Calu3 (cell line): ENCODE results near the gene ADD3. TPM values are rescaled to one million over a fixed set of nuclear protein-coding genes. Genes with fewer than 3 reads are reported as not detected.

ENCODE experiments used
- BruUV-seq: library from RNA; stranded (reverse); fragments of 400-500 nt; replicated peaks from 2 replicates; lab custom pipeline; 2021; lab: Mats Ljungman, UMichigan
- CTCF ChIA-PET: fragments of 300-600 bp; sonication (Branson Sonifier 250); formaldehyde crosslinking; loops from one replicate; lab custom pipeline; 2022; ENCODE audit warnings: antibody characterized with exemption; lab: Charles Lee
- DNase-seq: peaks from one replicate; pipeline ENCODE4 v3.0.0; 2022
- H3K27ac Mint-ChIP-seq: one replicate; pipeline ENCODE4 v1.8.0; 2022; ENCODE audit warnings: mixed read lengths; ENCODE audit not compliant: unreplicated experiment
- H3K27me3 Mint-ChIP-seq: one replicate; pipeline ENCODE4 v1.8.0; 2022; ENCODE audit warnings: mixed read lengths; ENCODE audit not compliant: unreplicated experiment
- H3K36me3 Mint-ChIP-seq: one replicate; pipeline ENCODE4 v1.8.0; 2022; ENCODE audit warnings: mild to moderate bottlenecking, moderate library complexity, mixed read lengths; ENCODE audit not compliant: insufficient read depth, unreplicated experiment
- H3K4me1 Mint-ChIP-seq: one replicate; pipeline ENCODE4 v1.8.0; 2022; ENCODE audit warnings: mild to moderate bottlenecking, low read depth, mixed read lengths; ENCODE audit not compliant: unreplicated experiment
- H3K4me3 Mint-ChIP-seq: one replicate; pipeline ENCODE4 v1.8.0; 2022; ENCODE audit warnings: mild to moderate bottlenecking, low read depth, moderate library complexity, mixed read lengths; ENCODE audit not compliant: unreplicated experiment
- H3K9me3 Mint-ChIP-seq: one replicate; pipeline ENCODE4 v1.8.0; 2022; ENCODE audit warnings: low read depth, mixed read lengths; ENCODE audit not compliant: unreplicated experiment
- intact Hi-C: fragments of 100-400 bp; cut with micrococcal nuclease; formaldehyde crosslinking; loops from one replicate; pipeline ENCODE4 v1.10.0; 2022; ENCODE audit not compliant: unreplicated experiment
- total RNA-seq: library from RNA; stranded (reverse); gene quantifications from 2 replicates; pipeline ENCODE4 v1.2.3, GENCODE V29; 2022
- TF ChIP-seq, protein P1 (sequence below): fragments of 200-600 bp; IDR thresholded peaks from one replicate; pipeline ENCODE4 v1.8.0; 2022; ENCODE audit warnings: antibody characterized with exemption; ENCODE audit not compliant: unreplicated experiment

The ADD3 gene
- total RNA-seq, 1 experiment from 2014 or later: 64.4 TPM

DNA sequence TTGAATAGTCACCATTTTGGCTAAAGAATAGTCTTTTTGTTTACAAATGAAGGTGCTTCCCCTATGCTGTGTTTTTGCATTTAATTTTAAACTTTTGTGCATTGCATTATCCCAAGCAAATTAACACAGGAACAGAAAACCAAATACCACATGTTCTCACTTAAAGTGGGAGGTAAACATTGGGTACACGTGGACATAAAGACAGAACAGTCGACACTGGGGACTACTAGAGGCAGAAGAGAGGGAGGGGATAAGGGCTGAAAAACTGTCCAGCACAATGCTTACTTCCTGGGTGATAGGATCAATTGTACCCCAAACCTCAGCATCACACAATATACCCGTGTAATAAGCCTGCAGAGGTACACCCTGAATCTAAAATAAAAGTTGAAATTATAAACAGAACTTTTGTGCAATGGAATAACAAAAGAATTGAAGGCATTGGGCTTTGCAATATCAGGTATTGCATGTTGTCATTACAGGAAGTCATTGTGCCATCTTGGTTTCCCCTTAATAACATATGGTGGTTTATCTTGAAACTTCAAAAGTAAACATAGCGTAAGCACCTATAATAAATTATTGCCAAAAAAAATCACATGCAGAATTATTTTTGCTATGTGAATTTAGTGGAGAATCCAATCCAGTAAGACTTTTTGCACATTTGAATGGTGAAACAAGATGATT, 16.1 kb downstream of the ADD3 start:
- CTCF ChIA-PET: no interaction called here
- BruUV-seq: no TSS peak
- no peaks in the 10 kb centered on the region for H3K36me3 Mint-ChIP-seq

DNA sequence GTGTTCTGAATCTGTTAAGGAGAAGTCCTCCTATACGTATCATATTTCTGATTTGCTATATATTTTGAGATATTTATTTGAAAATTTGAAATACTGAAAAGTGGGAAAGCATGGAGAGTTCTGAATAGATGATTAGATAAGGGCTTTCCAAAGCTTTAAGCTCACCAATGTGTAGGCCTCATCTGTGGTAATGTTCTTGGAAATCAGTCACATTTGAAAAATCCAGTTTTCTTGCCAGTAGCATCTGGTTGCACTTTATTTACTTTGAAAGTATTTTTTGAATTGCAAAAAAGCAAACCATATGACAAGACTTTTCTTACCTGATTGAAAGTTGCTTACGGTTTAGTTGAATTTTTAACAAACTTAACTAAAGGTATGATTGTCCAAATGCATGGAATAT, 21.7 kb downstream of the ADD3 start:
- Mint-ChIP-seq H3K36me3 (no peaks in the 10 kb centered on the region), H3K27me3 (no peaks in the 10 kb centered on the region), H3K9me3 (no peaks in the 10 kb centered on the region), H3K4me3 (no peak overlapping the region), H3K4me1 (peaks cover 14% of the 10 kb centered on the region), H3K27ac (no peak overlapping the region)
- TF ChIP-seq, protein P1, sequence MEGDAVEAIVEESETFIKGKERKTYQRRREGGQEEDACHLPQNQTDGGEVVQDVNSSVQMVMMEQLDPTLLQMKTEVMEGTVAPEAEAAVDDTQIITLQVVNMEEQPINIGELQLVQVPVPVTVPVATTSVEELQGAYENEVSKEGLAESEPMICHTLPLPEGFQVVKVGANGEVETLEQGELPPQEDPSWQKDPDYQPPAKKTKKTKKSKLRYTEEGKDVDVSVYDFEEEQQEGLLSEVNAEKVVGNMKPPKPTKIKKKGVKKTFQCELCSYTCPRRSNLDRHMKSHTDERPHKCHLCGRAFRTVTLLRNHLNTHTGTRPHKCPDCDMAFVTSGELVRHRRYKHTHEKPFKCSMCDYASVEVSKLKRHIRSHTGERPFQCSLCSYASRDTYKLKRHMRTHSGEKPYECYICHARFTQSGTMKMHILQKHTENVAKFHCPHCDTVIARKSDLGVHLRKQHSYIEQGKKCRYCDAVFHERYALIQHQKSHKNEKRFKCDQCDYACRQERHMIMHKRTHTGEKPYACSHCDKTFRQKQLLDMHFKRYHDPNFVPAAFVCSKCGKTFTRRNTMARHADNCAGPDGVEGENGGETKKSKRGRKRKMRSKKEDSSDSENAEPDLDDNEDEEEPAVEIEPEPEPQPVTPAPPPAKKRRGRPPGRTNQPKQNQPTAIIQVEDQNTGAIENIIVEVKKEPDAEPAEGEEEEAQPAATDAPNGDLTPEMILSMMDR: no peak
- DNase-seq: no peak
- CTCF ChIA-PET: no interaction called here
- intact Hi-C loops: no loop called here
- BruUV-seq: no TSS peak

More for the DNA sequence above, 16.1 kb downstream of the ADD3 start:
- Mint-ChIP-seq H3K9me3 (no peaks in the 10 kb centered on the region), H3K27ac (no peak overlapping the region), H3K4me3 (no peak overlapping the region), H3K27me3 (no peaks in the 10 kb centered on the region), H3K4me1 (peaks cover 20% of the 10 kb centered on the region)
- DNase-seq: no peak
- intact Hi-C loops: no loop called here
- TF ChIP-seq, protein P1: no peak

DNA sequence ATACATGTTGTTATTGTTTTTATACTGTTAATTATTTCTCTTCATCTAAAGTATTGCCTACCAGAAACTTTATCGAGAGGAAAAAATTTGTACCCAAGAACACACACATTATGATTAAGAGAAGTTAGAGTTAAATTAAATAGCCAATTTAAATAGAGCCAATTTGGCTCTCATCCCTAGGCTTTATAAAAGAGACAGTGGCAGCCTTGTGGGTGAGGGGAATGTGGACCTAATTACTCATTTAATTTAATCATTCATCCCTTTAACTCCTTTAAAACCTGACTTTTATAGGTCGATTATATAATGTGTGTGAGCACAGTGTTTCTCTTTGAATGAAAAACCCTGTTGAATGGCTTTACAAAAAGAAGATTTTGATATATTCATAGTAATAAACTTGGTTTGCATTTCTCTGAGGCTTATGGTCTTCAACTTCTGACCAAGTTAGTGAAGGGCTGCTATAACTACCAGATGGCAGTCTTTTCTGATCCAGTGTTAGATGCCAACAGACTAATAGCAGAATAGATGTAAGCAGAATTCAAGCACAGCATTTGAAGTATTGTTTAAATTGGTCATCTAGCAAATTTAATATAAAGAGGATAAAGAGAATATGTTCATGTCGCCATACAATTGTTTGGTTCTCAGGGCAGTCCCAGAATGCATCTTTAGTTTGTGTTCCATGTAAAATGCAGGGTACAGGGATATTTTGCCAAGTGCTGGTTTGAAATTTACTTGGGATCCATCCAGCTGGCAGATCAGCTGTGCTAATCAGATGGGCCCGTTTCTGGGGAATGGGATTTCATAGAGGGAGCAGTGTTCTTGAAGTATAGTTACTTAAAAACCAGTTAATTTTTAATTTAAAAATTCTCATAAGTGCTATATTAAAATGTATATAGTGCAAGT, 25.3 kb downstream of the ADD3 start:
- Mint-ChIP-seq H3K9me3 (no peaks in the 10 kb centered on the region), H3K27me3 (no peaks in the 10 kb centered on the region), H3K4me1 (peaks cover 14% of the 10 kb centered on the region), H3K4me3 (no peak overlapping the region), H3K27ac (no peak overlapping the region), H3K36me3 (no peaks in the 10 kb centered on the region)
- intact Hi-C loops: no loop called here
- DNase-seq: no peak
- BruUV-seq: no TSS peak
- TF ChIP-seq, protein P1: no peak
- CTCF ChIA-PET: interaction anchor here (1.2 kb wide), 1 partner anchor 149 kb away, joined by 7 read pairs; no protein-coding TSS in a partner anchor

DNA sequence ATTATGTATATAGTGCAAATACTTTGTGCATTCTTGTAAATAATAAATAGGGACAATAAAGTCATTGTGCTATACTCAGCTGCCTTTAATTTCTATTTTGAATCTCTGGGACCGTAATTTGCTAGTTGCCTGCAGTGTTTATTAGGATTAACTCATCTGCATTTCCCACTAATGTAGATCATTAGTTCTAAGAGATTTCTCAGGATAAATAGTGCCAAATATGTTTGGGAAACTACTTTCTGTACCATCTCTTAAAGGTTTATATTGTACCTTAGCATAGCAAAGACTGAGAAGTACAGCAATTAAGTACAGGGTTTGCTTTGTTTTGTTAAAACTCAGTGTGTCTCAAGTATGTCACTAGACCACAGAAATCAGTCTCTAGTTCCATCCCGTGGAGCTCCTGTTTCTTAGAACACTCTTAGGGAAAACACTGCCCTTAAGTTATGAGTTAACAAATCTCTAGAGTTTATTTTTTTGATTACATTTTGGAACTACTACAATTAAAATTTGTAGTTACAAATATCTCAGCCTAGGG, 26.0 kb downstream of the ADD3 start:
- Mint-ChIP-seq H3K9me3 (no peaks in the 10 kb centered on the region), H3K27me3 (no peaks in the 10 kb centered on the region), H3K4me3 (no peak overlapping the region), H3K27ac (no peak overlapping the region), H3K36me3 (no peaks in the 10 kb centered on the region), H3K4me1 (peaks cover 14% of the 10 kb centered on the region)
- intact Hi-C loops: no loop called here
- CTCF ChIA-PET: no interaction called here
- TF ChIP-seq, protein P1: no peak
- BruUV-seq: no TSS peak
- DNase-seq: no peak
